Naive B cell (primary cell): ENCODE measurements around the gene SCAF1. TPM values are rescaled to one million over a fixed set of nuclear protein-coding genes. Genes with fewer than 3 reads are reported as not detected.
A peak's percentile ranks its signal among the peaks of the same experiment; 100 is the strongest.

Experiments used
- ATAC-seq, 2 donors: fragments of 150-1000 bp; cut with Tn5 transposase; 2 replicates each; pipeline ENCODE4 v1.10.0; 2021; ENCODE audit warnings: low read depth in 2 of 2, mild to moderate bottlenecking in 2 of 2, moderate library complexity in 2 of 2
- DNase-seq: peaks from one replicate; pipeline ENCODE4 v3.0.0; 2022
- H3K27ac Mint-ChIP-seq, 6 donors: one replicate each; pipeline ENCODE4 v1.8.0; 2020 to 2022; ENCODE audit warnings: mild to moderate bottlenecking in 6 of 6, mixed read lengths in 6 of 6, moderate library complexity in 5 of 6, inconsistent platforms in 2 of 6
- H3K27me3 Mint-ChIP-seq, 3 donors: one replicate each; pipeline ENCODE4 v1.8.0; 2021 to 2022; ENCODE audit warnings: mixed read lengths in 3 of 3, mild to moderate bottlenecking in 1 of 3
- H3K36me3 Mint-ChIP-seq, 2 donors: one replicate each; pipeline ENCODE4 v1.8.0; 2020 to 2022; ENCODE audit warnings: mixed read lengths in 2 of 2, inconsistent platforms in 1 of 2, mild to moderate bottlenecking in 1 of 2
- H3K4me1 Mint-ChIP-seq, 3 donors: one replicate each; pipeline ENCODE4 v1.8.0; 2020 to 2022; ENCODE audit warnings: mixed read lengths in 3 of 3, inconsistent platforms in 1 of 3, mild to moderate bottlenecking in 1 of 3, moderate library complexity in 1 of 3
- H3K4me3 Mint-ChIP-seq, 8 donors: one replicate each; pipeline ENCODE4 v1.8.0; 2020 to 2022; ENCODE audit warnings: mild to moderate bottlenecking in 8 of 8, mixed read lengths in 8 of 8, moderate library complexity in 8 of 8, inconsistent platforms in 2 of 8
- H3K9me3 Mint-ChIP-seq, 7 donors: one replicate each; pipeline ENCODE4 v1.8.0; 2020 to 2022; ENCODE audit warnings: mixed read lengths in 7 of 7, mild to moderate bottlenecking in 5 of 7, inconsistent platforms in 2 of 7, moderate library complexity in 1 of 7
- polyA plus RNA-seq, 6 donors: library from polyadenylated mRNA; unstranded; fragments of 300-500 nt; fragmentation: Illumina TruSeq; gene quantifications; one replicate each; pipeline ENCODE4 v1.2.3, GENCODE V29; 2021; ENCODE audit warnings: low read depth in 6 of 6

SCAF1 gene
- polyA plus RNA-seq, 6 donors from 2014 or later, result 0.84 to 2.9 (median 1.1) TPM; not detected in 1

DNA sequence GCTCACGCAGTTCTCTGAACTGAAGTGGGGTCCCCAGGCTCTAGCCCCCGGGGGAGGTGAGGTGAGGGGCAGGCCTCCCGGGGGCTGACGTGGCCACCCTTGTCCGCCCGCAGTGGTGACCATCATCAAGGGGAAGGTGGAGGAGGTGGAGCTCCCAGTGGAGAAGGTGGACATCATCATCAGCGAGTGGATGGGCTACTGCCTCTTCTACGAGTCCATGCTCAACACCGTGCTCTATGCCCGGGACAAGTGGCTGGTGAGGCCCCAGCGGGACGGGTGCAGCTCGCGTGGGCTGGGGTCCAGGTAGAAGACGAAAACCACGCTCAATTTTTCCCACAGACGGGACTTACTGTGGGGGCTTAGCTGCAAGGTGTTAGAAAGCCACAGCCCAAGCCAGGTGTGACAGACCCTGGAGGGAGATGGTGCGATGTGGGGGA is 41.8 kb downstream of the SCAF1 start:
- H3K27ac Mint-ChIP-seq, result no peak overlapping the region
- no peaks in the 10 kb centered on the region for H3K27me3 Mint-ChIP-seq
- peaks cover 17 to 24% (median 17%) of the 10 kb centered on the region in 3 donors for H3K4me1 Mint-ChIP-seq
- DNase-seq, result no peak
- no peak for ATAC-seq
- H3K36me3 Mint-ChIP-seq, result peaks cover 0 to 25% of the 10 kb centered on the region in 2 donors
- H3K4me3 Mint-ChIP-seq, result no peak overlapping the region
- no peaks in the 10 kb centered on the region for H3K9me3 Mint-ChIP-seq

DNA sequence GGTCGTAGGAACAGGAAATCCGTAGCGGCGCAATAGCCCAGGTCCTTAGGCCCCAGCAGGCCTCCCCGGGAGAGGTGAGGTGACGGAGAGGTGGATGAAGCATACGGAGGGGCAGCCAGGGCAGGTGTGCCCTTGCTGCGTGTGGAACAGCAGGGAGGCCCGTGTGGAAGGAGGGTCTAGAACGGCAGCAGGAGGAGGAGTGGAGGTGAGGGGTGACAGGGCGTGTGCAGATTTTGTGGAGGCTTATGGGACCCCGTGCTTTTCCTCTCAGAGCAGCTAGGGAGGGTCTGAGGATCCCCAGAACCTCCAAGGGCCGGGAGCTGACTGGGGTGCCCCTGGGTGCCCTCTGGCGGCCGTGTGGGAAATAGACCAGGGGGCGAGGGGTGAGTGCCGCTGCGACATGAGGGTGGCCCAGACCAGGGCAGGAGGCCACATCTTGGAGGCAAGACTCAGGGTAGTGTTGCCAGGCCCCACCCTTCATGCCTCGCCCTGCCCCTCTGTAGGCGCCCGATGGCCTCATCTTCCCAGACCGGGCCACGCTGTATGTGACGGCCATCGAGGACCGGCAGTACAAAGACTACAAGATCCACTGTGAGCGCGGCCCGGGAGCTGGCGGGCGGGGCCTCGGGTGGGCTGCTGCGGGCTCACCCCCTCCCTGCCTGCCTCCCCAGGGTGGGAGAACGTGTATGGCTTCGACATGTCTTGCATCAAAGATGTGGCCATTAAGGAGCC is 42.4 kb downstream of the SCAF1 start:
- Mint-ChIP-seq H3K4me3 (no peak overlapping the region), H3K36me3 (peaks cover 0 to 25% of the 10 kb centered on the region in 2 donors), H3K27ac (peak overlapping the region in 1 of 6 donors; percentile 80), H3K27me3 (no peaks in the 10 kb centered on the region), H3K4me1 (peaks cover 16 to 22% (median 17%) of the 10 kb centered on the region in 3 donors), H3K9me3 (no peaks in the 10 kb centered on the region)
- DNase-seq, result no peak
- ATAC-seq, result no peak

DNA sequence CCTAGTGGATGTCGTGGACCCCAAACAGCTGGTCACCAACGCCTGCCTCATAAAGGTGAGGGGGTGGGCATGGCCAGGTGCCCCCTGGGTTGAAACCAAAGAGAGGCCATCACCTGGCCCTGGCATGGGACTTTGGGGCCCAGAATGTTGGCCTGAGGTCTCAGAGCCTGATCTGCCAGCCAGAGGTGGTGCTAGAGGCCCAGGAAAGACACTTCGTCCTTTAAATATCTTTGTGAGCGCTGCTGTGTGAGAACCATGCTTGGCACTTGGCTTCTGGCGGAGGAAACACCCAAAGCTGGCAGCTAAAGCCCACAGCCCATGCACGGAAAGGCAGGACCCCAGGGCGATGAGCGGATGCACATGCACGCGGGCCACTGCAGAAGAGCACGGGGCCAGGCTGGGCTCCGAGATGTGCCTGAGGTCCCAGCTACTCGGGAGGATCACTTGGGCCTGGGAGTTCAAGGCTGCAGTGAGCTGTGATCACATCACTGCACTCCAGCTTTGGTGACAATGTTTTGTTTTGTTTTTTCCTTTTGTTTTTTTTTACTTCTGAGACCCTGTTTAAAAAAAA is 43.1 kb downstream of the SCAF1 start:
- Mint-ChIP-seq H3K9me3 (no peaks in the 10 kb centered on the region), H3K27ac (peak overlapping the region in 1 of 6 donors; percentile 90), H3K27me3 (peaks cover 0 to 5% (median 4%) of the 10 kb centered on the region in 3 donors), H3K4me3 (no peak overlapping the region), H3K4me1 (peaks cover 14 to 20% (median 16%) of the 10 kb centered on the region in 3 donors), H3K36me3 (peaks cover 0 to 25% of the 10 kb centered on the region in 2 donors)
- no peak for ATAC-seq
- no peak for DNase-seq

DNA sequence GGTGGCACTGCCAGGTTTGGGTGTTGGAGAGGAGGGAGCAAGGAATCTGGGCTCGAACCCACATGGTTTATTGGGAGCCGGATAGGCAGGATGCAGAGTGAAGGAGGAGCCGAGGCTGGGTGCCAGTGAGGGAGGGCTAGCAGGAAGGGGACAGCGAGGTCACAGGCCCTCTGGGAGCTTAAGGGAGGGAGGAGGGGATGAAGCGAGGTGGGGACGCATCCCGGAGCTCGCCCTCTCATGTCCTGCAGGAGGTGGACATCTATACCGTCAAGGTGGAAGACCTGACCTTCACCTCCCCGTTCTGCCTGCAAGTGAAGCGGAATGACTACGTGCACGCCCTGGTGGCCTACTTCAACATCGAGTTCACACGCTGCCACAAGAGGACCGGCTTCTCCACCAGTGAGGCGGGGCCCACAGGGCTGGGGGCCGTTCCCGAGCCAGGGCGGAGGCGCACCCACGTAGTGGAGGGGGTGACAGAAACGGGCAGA is 43.9 kb downstream of the SCAF1 start:
- Mint-ChIP-seq H3K4me3 (no peak overlapping the region), H3K27ac (no peak overlapping the region), H3K27me3 (peaks cover 8 to 13% (median 13%) of the 10 kb centered on the region in 3 donors), H3K4me1 (peaks cover 14 to 20% (median 20%) of the 10 kb centered on the region in 3 donors), H3K9me3 (no peaks in the 10 kb centered on the region), H3K36me3 (peaks cover 0 to 32% of the 10 kb centered on the region in 2 donors)
- no peak for ATAC-seq
- DNase-seq, result no peak

DNA sequence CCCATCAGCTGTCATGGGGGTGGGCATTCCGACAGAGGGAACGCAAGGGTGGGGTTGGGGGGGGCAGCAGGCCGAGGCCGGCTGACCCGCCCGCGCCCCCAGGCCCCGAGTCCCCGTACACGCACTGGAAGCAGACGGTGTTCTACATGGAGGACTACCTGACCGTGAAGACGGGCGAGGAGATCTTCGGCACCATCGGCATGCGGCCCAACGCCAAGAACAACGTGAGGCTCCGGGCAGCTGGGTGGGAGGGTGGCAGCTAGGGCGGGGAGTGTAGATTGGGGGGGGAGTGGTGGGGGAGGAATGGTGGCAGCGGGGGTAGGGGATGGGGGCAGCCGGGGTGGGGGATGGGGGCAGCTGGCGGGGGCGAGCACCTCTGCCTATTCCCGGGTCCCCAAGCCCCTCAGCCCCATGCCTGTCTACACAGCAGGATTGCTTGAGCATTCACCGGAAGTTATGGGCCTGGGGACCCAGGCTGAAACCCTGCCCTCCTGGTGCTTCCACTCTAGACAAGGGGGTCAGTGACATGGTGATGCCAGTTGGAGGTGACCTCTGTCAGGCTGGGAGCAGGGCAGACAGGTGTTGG is 44.6 kb downstream of the SCAF1 start:
- DNase-seq (no peak), ATAC-seq (no peak)
- H3K4me3 Mint-ChIP-seq, result no peak overlapping the region
- H3K27ac Mint-ChIP-seq, result no peak overlapping the region
- peaks cover 0 to 34% of the 10 kb centered on the region in 2 donors for H3K36me3 Mint-ChIP-seq
- H3K9me3 Mint-ChIP-seq, result no peaks in the 10 kb centered on the region
- H3K4me1 Mint-ChIP-seq, result peaks cover 19 to 24% (median 22%) of the 10 kb centered on the region in 3 donors
- peaks cover 11 to 20% (median 18%) of the 10 kb centered on the region in 3 donors for H3K27me3 Mint-ChIP-seq

DNA sequence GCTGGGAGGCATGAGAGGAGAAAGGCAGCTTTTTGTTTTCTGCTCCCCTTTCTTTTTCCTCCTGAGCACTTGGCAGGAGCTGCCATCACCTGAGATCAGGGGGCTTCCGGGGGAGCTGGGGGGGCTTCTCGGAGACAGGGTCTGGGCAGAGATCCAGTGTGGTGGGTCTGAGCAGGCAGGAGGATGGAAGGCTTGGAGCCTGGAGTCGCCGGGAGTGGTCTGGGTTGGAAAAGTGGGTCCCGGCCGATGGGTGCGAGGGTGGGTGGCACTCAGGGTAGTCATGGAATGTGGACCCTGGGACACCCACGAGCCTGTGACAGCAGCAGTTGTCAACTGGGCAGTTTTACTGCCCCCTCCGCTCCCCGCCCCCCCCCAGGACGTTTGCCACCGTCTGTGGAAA is 45.1 kb downstream of the SCAF1 start:
- no peak overlapping the region for H3K4me3 Mint-ChIP-seq
- peaks cover 19 to 28% (median 22%) of the 10 kb centered on the region in 3 donors for H3K4me1 Mint-ChIP-seq
- ATAC-seq (no peak), DNase-seq (no peak)
- H3K36me3 Mint-ChIP-seq, result peaks cover 0 to 34% of the 10 kb centered on the region in 2 donors
- H3K27ac Mint-ChIP-seq, result no peak overlapping the region
- H3K9me3 Mint-ChIP-seq, result no peaks in the 10 kb centered on the region
- H3K27me3 Mint-ChIP-seq, result peaks cover 11 to 24% (median 19%) of the 10 kb centered on the region in 3 donors

DNA sequence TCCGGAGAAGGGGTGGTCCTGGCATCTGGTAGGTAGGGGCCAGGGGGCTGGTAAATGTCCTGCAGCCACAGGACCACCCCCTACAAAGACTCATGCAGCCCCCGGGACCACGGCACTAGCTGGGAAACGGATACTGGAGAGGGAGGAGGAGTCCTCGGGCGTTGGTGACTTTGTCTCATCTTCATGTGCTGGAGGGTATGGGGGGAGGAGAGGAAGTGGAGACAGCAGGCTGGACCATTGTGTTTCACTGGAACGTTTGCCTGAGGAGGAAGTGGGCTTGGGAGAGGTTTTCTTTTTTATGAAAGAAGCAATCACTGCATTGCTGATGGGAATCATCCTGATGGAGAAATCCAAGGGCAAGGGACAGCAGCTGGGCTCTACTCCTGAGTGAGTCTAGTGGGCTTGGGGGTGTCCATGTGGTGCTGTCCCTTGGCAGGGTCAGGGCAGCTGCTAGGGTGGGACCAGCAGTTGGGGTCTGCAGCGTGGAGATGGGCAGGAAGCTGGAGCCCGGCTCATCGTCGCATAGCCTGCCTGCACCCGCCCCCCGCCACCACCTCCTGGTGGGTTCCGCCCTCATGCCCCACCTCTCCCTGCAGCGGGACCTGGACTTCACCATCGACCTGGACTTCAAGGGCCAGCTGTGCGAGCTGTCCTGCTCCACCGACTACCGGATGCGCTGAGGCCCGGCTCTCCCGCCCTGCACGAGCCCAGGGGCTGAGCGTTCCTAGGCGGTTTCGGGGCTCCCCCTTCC is 45.7 kb downstream of the SCAF1 start:
- no peak for DNase-seq
- Mint-ChIP-seq H3K27ac (peak overlapping the region in 2 of 6 donors; percentile 4 to 82), H3K4me1 (peaks cover 19 to 25% (median 25%) of the 10 kb centered on the region in 3 donors), H3K36me3 (peaks cover 0 to 34% of the 10 kb centered on the region in 2 donors), H3K4me3 (no peak overlapping the region), H3K9me3 (no peaks in the 10 kb centered on the region), H3K27me3 (peaks cover 11 to 30% (median 25%) of the 10 kb centered on the region in 3 donors)
- no peak for ATAC-seq

DNA sequence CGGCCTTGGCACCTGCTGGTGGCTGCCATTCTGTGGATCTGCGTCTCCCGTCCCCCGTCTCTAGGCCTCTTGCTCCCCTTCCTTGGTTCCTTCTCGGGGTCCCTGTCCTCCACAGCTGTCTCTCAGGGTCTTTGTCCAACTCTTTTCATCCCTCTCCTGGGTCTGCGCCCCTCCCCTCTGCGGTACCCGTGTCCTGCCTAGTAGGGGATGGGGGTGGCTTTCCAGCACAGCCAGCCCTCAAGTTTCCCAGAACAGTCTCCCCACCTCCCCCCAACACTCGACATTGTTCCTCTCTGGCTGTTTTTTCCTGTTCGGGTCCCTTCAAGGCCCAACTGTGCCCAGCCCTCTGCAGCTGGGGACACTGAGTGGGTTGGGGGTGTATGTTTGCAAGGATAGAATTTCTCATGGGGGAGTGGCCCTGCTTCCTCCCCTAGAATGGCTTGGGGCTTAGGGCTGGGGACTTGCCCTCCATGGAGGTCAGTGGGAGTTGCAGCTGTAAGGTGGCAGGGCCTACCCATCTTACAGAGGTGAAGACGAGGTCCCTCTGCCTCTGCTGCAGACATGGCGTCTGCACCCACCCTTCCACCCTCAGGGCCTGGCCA is 46.6 kb downstream of the SCAF1 start:
- peak overlapping the region in 1 of 8 donors; percentile 56 for H3K4me3 Mint-ChIP-seq
- no peaks in the 10 kb centered on the region for H3K9me3 Mint-ChIP-seq
- H3K27me3 Mint-ChIP-seq, result peaks cover 15 to 38% (median 32%) of the 10 kb centered on the region in 3 donors
- H3K27ac Mint-ChIP-seq, result peak overlapping the region in 1 of 6 donors; percentile 34
- ATAC-seq, result no peak
- peaks cover 19 to 25% (median 25%) of the 10 kb centered on the region in 3 donors for H3K4me1 Mint-ChIP-seq
- no peak for DNase-seq
- peaks cover 0 to 34% of the 10 kb centered on the region in 2 donors for H3K36me3 Mint-ChIP-seq

DNA sequence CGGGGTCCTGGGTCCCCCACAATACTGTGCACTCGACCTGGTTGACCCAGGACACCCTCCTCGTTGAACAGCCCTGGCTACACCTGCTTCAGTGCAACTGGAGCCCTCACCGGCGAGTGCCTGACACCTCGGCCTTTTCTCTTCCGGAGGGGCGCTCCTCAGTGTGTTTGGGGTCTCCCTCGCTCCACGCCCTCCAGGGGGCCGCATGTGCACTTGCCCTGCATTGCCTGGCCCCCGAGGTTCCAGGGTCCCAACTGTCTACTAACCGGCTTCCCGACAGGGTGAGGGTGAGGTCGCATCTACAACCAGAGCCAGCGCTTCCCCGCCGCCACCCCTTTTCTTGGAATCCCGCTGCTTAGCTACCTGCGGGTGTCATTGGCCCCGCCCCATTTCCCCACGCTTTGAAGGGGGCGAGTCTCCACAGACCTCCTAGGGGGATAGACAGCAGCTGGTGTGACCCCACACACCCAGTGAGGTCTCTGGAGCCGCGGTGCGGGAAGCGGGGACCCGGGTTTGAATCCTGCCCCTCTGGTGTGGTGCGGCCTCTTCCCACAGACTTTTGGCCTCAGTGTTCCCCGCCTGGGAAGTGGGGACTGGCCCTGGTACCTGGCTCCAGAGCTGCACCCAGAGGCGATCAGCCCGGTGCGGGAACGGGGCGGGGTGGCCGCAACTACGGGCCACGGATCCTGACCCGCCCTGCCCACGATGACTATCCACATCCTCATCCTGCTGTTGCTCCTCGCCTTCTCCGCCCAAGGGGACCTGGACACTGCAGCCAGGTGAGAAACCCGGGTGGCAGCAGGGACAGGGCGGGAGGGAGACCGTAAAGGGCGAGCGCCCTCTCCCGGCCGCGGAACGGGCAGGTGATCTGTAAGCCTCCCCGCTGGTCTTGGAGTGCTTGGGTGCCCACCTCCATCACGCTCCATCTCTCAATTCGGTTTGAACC is 47.4 kb downstream of the SCAF1 start, which contains the start of gene ADM5:
ADM5 (plus strand) TSS at position 462 of the 946 bp plus-strand sequence; CDS start at position 706, 244 bp downstream.
- H3K9me3 Mint-ChIP-seq, result peaks cover 0 to 3% (median 0%) of the 10 kb centered on the region in 7 donors
- H3K4me1 Mint-ChIP-seq, result peaks cover 19 to 25% (median 23%) of the 10 kb centered on the region in 3 donors
- ATAC-seq (peak; percentile 57 to 59), DNase-seq (no peak)
- peak within 1 kb of the TSS in 2 of 6 donors; percentile 16 to 34 for H3K27ac Mint-ChIP-seq
- peak within 1 kb of the TSS; percentile 56 to 95 (median 88) for H3K4me3 Mint-ChIP-seq
- peaks cover 20 to 40% (median 38%) of the 10 kb centered on the region in 3 donors for H3K27me3 Mint-ChIP-seq
- peaks cover 0 to 27% of the 10 kb centered on the region in 2 donors for H3K36me3 Mint-ChIP-seq

DNA sequence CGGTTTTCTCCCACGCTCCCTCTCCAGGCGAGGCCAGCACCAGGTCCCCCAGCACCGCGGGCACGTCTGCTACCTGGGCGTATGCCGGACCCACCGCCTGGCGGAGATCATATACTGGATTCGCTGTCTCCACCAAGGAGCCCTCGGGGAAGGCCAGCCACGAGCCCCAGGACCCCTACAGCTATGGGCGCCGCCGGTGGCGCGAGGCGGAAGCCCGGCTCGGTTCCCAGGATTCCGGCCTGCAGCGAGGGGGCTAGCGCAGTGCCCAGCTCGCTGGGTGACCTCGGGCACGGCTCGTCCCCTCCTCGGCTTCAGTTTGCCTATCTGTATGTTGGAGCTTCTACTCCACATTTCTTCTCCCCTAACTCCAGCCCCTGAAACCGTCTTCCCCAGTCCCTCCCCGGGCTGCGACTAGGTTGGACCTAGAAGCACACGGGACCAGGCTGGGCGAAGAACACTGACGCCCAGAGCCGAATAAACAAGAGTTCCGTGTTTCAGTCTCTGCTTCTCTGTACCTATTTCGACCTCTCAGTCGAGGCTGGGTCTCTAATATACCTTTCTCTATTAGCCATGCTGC is 48.2 kb downstream of the SCAF1 start:
- Mint-ChIP-seq H3K4me3 (peak overlapping the region; percentile 79 to 95 (median 88)), H3K4me1 (peaks cover 19 to 25% (median 23%) of the 10 kb centered on the region in 3 donors), H3K27me3 (peaks cover 24 to 42% (median 41%) of the 10 kb centered on the region in 3 donors), H3K36me3 (peaks cover 0 to 27% of the 10 kb centered on the region in 2 donors), H3K27ac (peak overlapping the region in 2 of 6 donors; percentile 3 to 16), H3K9me3 (peaks cover 0 to 3% (median 0%) of the 10 kb centered on the region in 7 donors)
- peak; percentile 48 for ATAC-seq
- no peak for DNase-seq

DNA sequence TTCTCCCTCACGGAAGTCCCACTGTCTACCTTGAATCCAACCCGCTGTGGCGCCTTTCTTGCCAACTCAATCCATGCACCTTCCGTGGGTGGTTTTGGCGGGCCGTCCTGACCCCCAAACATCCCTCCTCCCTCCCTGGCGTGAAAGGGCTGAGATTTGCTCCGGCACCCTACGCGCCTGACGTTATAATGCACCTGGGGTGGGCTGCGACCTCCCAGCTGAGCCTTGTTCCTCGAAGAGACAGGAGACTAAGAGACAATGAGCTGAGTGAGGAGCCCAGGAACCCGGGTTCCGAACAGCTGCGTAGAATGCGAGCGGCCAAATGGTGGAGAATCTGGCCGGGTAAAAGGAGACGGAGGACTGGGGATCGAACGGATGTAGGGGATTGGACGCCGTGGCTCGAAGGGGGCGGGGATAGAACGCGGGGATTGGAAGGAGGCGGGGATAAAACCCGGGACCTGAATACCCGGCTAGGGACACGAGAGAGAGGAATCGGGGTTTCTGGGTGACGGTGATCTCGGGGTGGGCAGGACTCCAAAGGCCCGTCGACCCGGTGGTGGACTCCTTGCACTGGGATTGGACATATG is 48.7 kb downstream of the SCAF1 start, which contains the start of gene CPT1C:
CPT1C (plus strand) TSS at position 461 of the 587 bp plus-strand sequence. CDS start 1,137 bp downstream, outside the sequence.
- peak within 1 kb of the TSS; percentile 79 to 95 (median 88) for H3K4me3 Mint-ChIP-seq
- H3K9me3 Mint-ChIP-seq, result peaks cover 0 to 3% (median 0%) of the 10 kb centered on the region in 7 donors
- peaks cover 19 to 23% (median 22%) of the 10 kb centered on the region in 3 donors for H3K4me1 Mint-ChIP-seq
- ATAC-seq, result peak; percentile 50 to 59
- no peak for DNase-seq
- peak within 1 kb of the TSS in 4 of 6 donors; percentile 3 to 63 (median 22) for H3K27ac Mint-ChIP-seq
- peaks cover 0 to 21% of the 10 kb centered on the region in 2 donors for H3K36me3 Mint-ChIP-seq
- H3K27me3 Mint-ChIP-seq, result peaks cover 24 to 42% (median 41%) of the 10 kb centered on the region in 3 donors
